Liver (tissue), 9 donors: Measurements from ENCODE around the gene PDCD1. TPM values are rescaled to one million over a fixed set of nuclear protein-coding genes. Genes with fewer than 3 reads are reported as not detected.

Source experiments
- DNase-seq: peaks from one replicate; pipeline ENCODE4 v3.0.0-alpha.2; 2017; ENCODE audit warnings: low spot score
- H3K27ac ChIP-seq, 2 donors: one replicate each; pipeline ENCODE4 v1.7.0; 2013; ENCODE audit warnings: inconsistent platforms in 2 of 2, low read length in 2 of 2, control low read depth in 1 of 2, low read depth in 1 of 2, mild to moderate bottlenecking in 1 of 2
- H3K27me3 ChIP-seq, 4 donors: one replicate each; pipeline versions ENCODE4 v1.6.1 to v1.7.0; 2013; ENCODE audit warnings: low read length in 3 of 4, inconsistent platforms in 1 of 4, mild to moderate bottlenecking in 1 of 4, moderate library complexity in 1 of 4; ENCODE audit not compliant: control insufficient read depth in 4 of 4, insufficient read depth in 4 of 4
- H3K36me3 ChIP-seq, 4 donors: one replicate each; pipeline versions ENCODE4 v1.6.1 to v1.7.0; 2013; ENCODE audit warnings: low read length in 3 of 4, mild to moderate bottlenecking in 3 of 4, low read depth in 1 of 4, moderate library complexity in 1 of 4; ENCODE audit not compliant: control insufficient read depth in 4 of 4, insufficient read depth in 3 of 4
- H3K4me1 ChIP-seq, 4 donors: one replicate each; pipeline versions ENCODE4 v1.6.1 to v1.7.0; 2013; ENCODE audit warnings: low read length in 3 of 4, mild to moderate bottlenecking in 3 of 4, moderate library complexity in 1 of 4; ENCODE audit not compliant: control insufficient read depth in 4 of 4, insufficient read depth in 4 of 4
- H3K4me3 ChIP-seq, 3 donors: one replicate each; pipeline versions ENCODE4 v1.6.1 to v1.7.0; 2013; ENCODE audit warnings: low read length in 3 of 3, control low read depth in 1 of 3, low read depth in 1 of 3, mild to moderate bottlenecking in 1 of 3
- H3K9ac ChIP-seq, 2 donors: one replicate each; pipeline ENCODE4 v1.7.0; 2013; ENCODE audit warnings: low read length in 2 of 2, mild to moderate bottlenecking in 2 of 2, moderate library complexity in 2 of 2, control low read depth in 1 of 2, low read depth in 1 of 2
- H3K9me3 ChIP-seq, 4 donors: one replicate each; pipeline versions ENCODE4 v1.6.1 to v1.7.0; 2013; ENCODE audit warnings: low read length in 3 of 4; ENCODE audit not compliant: control insufficient read depth in 4 of 4
- EGR1 ChIP-seq, 2 donors: IDR thresholded peaks; 2 replicates each; pipeline ENCODE4 v1.6.1; 2016 to 2018; ENCODE audit warnings: antibody characterized with exemption in 2 of 2, low read depth in 2 of 2
- FOXA1 ChIP-seq: IDR thresholded peaks from 2 replicates; pipeline ENCODE4 v1.6.1; 2016; ENCODE audit warnings: antibody characterized with exemption
- FOXA2 ChIP-seq: IDR thresholded peaks from 2 replicates; pipeline ENCODE4 v1.6.1; 2016; ENCODE audit warnings: antibody characterized with exemption
- GABPA ChIP-seq, 2 donors: IDR thresholded peaks in 1 of 2; conservative IDR thresholded peaks in 1 of 2; 2 replicates each; pipeline ENCODE4 v1.6.1; 2016; ENCODE audit warnings: antibody characterized with exemption in 2 of 2, mild to moderate bottlenecking in 1 of 2, moderate library complexity in 1 of 2
- HNF4A ChIP-seq, 2 donors: conservative IDR thresholded peaks; 2 replicates each; pipeline ENCODE4 v1.6.1; 2016; ENCODE audit warnings: antibody characterized with exemption in 2 of 2, mild to moderate bottlenecking in 2 of 2
- HNF4G ChIP-seq: IDR thresholded peaks from 2 replicates; pipeline ENCODE4 v1.6.1; 2016; ENCODE audit warnings: antibody characterized with exemption
- JUND ChIP-seq, 2 donors: IDR thresholded peaks; 2 replicates each; pipeline ENCODE4 v1.6.1; 2016; ENCODE audit warnings: antibody characterized with exemption in 2 of 2
- NR2F2 ChIP-seq: IDR thresholded peaks from 2 replicates; pipeline ENCODE4 v1.6.1; 2016; ENCODE audit warnings: antibody characterized with exemption
- RAD21 ChIP-seq, 2 donors: IDR thresholded peaks; 2 replicates each; pipeline ENCODE4 v1.6.1; 2016; ENCODE audit warnings: antibody characterized with exemption in 2 of 2, mild to moderate bottlenecking in 2 of 2
- RXRA ChIP-seq, 2 donors: IDR thresholded peaks; 2 replicates each; pipeline ENCODE4 v1.6.1; 2017 to 2018; ENCODE audit warnings: antibody characterized with exemption in 2 of 2, mild to moderate bottlenecking in 1 of 2
- SP1 ChIP-seq: IDR thresholded peaks from 2 replicates; pipeline ENCODE4 v1.6.1; 2018; ENCODE audit warnings: antibody characterized with exemption, mild to moderate bottlenecking
- TAF1 ChIP-seq: conservative IDR thresholded peaks from 2 replicates; pipeline ENCODE4 v1.6.1; 2016; ENCODE audit warnings: antibody characterized with exemption, mild to moderate bottlenecking
- YY1 ChIP-seq: IDR thresholded peaks from 2 replicates; pipeline ENCODE4 v1.6.1; 2016; ENCODE audit warnings: antibody characterized with exemption, mild to moderate bottlenecking
- WGBS: extraction: QIAGEN DNeasy Blood & Tissue Kit; methylation state at CpG from one replicate; pipeline ENCODE4 v1.1.7; 2013; 5-methylcytosine and 5-hydroxymethylcytosine counted together
- polyA plus RNA-seq, 2 donors: library from polyadenylated mRNA; stranded (reverse) in 1 of 2; unstranded in 1 of 2; fragments of 200-250 nt in 1 of 2; fragments of >200 nt in 1 of 2; fragmentation: Nextera tagmentation in 1 of 2; extraction: Ambion mirVana in 1 of 2; gene quantifications; one replicate each; pipeline versions ENCODE4 v1.2.1 to v1.2.3, GENCODE V29; 2013 to 2015
- total RNA-seq, 2 donors: library from RNA; depleted of rRNA; stranded (reverse); fragments of >200 nt; gene quantifications; one replicate each; pipeline ENCODE4 v1.2.3, GENCODE V29; 2014
- TF ChIP-seq, protein P1 (sequence below): IDR thresholded peaks from 2 replicates; pipeline ENCODE4 v1.6.1; 2016; ENCODE audit warnings: antibody characterized with exemption, mild to moderate bottlenecking
- TF ChIP-seq, protein P2 (sequence below): IDR thresholded peaks from 2 replicates; pipeline ENCODE4 v1.6.1; 2016; ENCODE audit warnings: antibody characterized with exemption
- TF ChIP-seq, protein P3 (sequence below): IDR thresholded peaks from 2 replicates; pipeline ENCODE4 v1.6.1; 2016; ENCODE audit warnings: antibody characterized with exemption
- TF ChIP-seq, protein P4 (sequence below): fragments of 150-350 bp; IDR thresholded peaks from 2 replicates; pipeline ENCODE4 v1.5.1; 2017; ENCODE audit warnings: improper control_type of control experiment, low read depth, low read length; ENCODE audit not compliant: missing input control
- TF ChIP-seq, protein P5 (sequence below): IDR thresholded peaks from 2 replicates; pipeline ENCODE4 v1.6.1; 2016; ENCODE audit warnings: antibody characterized with exemption
- donor health status: healthy.
- donor health status: healthy.
- donor health status: healthy.
- donor health status: healthy.
- donor health status: healthy.

PDCD1 gene
- total and polyA plus RNA-seq, 4 donors = 0.20 to 0.37 (median 0.25) TPM; not detected in 1

DNA sequence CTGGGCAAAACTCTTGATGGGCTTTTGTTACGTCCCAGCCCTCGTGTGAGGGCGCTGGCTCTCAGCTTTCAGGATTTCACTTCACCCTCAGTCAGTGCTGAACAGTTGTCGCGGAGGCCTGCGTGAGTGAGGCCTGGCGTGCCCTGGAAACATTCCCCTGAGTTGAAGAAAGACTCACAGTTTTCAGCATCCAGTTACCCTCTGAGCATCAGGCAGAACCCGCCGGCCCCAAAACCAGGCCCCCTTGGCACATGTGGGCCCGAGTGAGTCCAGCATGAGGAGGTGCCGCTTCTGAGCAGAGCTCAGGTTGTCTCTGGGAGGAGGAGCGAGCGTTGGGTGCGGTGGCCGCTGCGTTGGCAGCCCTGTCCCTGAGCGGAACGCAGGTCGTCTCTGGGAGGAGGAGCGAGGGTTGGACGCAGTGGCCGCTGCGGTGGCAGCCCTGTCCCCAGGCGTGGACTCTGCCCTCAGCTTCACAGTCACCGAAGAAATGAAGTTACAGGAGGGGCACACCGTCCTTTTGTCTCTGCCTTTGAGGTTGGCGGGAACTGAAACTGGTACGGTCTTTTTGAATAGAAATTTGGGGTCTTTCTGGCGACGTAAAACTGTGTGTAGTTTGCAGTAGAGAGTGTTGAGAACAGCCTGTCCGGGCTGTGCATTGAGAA, 49.8 kb downstream of the PDCD1 start, which contains the start of gene NEU4:
Gene NEU4 (plus strand): TSS at position 473 of the 662 bp plus-strand sequence. CDS start 5,292 bp downstream, outside the sequence.
- TF ChIP-seq JUND (IDR thresholded peaks at IDR 0.05) (peak in 1 of 2 donors; percentile 25), TAF1 (peak; percentile 36), HNF4G (peak; percentile 87), RAD21 (IDR thresholded peaks at IDR 0.05) (peak in 1 of 2 donors; percentile 57), EGR1 (IDR thresholded peaks at IDR 0.05; ENCODE audit: low read depth in 2 of 2) (peak in 1 of 2 donors; percentile 54), GABPA (IDR thresholded peaks at IDR 0.05 in 1 of 2, conservative IDR thresholded peaks at IDR 0.05 in 1 of 2) (no peak), FOXA1 (no peak), FOXA2 (no peak), YY1 (peak; percentile 80), HNF4A (conservative IDR thresholded peaks at IDR 0.05) (peak; percentile 97 to 99), SP1 (peak; percentile 86), RXRA (IDR thresholded peaks at IDR 0.05) (peak; percentile 72 to 80), NR2F2 (no peak)
- TF ChIP-seq, protein P1, sequence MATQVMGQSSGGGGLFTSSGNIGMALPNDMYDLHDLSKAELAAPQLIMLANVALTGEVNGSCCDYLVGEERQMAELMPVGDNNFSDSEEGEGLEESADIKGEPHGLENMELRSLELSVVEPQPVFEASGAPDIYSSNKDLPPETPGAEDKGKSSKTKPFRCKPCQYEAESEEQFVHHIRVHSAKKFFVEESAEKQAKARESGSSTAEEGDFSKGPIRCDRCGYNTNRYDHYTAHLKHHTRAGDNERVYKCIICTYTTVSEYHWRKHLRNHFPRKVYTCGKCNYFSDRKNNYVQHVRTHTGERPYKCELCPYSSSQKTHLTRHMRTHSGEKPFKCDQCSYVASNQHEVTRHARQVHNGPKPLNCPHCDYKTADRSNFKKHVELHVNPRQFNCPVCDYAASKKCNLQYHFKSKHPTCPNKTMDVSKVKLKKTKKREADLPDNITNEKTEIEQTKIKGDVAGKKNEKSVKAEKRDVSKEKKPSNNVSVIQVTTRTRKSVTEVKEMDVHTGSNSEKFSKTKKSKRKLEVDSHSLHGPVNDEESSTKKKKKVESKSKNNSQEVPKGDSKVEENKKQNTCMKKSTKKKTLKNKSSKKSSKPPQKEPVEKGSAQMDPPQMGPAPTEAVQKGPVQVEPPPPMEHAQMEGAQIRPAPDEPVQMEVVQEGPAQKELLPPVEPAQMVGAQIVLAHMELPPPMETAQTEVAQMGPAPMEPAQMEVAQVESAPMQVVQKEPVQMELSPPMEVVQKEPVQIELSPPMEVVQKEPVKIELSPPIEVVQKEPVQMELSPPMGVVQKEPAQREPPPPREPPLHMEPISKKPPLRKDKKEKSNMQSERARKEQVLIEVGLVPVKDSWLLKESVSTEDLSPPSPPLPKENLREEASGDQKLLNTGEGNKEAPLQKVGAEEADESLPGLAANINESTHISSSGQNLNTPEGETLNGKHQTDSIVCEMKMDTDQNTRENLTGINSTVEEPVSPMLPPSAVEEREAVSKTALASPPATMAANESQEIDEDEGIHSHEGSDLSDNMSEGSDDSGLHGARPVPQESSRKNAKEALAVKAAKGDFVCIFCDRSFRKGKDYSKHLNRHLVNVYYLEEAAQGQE = peak; percentile 89
- TF ChIP-seq, protein P2, sequence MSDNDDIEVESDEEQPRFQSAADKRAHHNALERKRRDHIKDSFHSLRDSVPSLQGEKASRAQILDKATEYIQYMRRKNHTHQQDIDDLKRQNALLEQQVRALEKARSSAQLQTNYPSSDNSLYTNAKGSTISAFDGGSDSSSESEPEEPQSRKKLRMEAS = no peak
- TF ChIP-seq, protein P3, sequence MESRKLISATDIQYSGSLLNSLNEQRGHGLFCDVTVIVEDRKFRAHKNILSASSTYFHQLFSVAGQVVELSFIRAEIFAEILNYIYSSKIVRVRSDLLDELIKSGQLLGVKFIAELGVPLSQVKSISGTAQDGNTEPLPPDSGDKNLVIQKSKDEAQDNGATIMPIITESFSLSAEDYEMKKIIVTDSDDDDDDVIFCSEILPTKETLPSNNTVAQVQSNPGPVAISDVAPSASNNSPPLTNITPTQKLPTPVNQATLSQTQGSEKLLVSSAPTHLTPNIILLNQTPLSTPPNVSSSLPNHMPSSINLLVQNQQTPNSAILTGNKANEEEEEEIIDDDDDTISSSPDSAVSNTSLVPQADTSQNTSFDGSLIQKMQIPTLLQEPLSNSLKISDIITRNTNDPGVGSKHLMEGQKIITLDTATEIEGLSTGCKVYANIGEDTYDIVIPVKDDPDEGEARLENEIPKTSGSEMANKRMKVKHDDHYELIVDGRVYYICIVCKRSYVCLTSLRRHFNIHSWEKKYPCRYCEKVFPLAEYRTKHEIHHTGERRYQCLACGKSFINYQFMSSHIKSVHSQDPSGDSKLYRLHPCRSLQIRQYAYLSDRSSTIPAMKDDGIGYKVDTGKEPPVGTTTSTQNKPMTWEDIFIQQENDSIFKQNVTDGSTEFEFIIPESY = no peak
- TF ChIP-seq, protein P4, sequence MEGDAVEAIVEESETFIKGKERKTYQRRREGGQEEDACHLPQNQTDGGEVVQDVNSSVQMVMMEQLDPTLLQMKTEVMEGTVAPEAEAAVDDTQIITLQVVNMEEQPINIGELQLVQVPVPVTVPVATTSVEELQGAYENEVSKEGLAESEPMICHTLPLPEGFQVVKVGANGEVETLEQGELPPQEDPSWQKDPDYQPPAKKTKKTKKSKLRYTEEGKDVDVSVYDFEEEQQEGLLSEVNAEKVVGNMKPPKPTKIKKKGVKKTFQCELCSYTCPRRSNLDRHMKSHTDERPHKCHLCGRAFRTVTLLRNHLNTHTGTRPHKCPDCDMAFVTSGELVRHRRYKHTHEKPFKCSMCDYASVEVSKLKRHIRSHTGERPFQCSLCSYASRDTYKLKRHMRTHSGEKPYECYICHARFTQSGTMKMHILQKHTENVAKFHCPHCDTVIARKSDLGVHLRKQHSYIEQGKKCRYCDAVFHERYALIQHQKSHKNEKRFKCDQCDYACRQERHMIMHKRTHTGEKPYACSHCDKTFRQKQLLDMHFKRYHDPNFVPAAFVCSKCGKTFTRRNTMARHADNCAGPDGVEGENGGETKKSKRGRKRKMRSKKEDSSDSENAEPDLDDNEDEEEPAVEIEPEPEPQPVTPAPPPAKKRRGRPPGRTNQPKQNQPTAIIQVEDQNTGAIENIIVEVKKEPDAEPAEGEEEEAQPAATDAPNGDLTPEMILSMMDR = no peak
- TF ChIP-seq, protein P5, sequence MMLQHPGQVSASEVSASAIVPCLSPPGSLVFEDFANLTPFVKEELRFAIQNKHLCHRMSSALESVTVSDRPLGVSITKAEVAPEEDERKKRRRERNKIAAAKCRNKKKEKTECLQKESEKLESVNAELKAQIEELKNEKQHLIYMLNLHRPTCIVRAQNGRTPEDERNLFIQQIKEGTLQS = no peak
- H3K9me3 ChIP-seq = no peaks in the 10 kb centered on the region
- peaks cover 8 to 46% (median 24%) of the 10 kb centered on the region in 4 donors for H3K4me1 ChIP-seq
- 37% methylated on average over 31 of the region's 31 CpGs for WGBS
- peak within 1 kb of the TSS; percentile 68 to 85 (median 74) for H3K4me3 ChIP-seq
- H3K27ac ChIP-seq = peak within 1 kb of the TSS; percentile 85 to 93
- no peaks in the 10 kb centered on the region for H3K36me3 ChIP-seq
- peak; percentile 57 for DNase-seq
- H3K27me3 ChIP-seq = no peaks in the 10 kb centered on the region
- peak within 1 kb of the TSS; percentile 88 to 92 for H3K9ac ChIP-seq
